Stimulated activated CD4-positive, alpha-beta T cell treated with anti-CD3 and anti-CD28 coated beads, Interleukin-1b, Interleukin-23, amount 100 ng/mL, for 1 hour (primary cell): ENCODE measurements around the gene ATP2B2.

Source experiments
- DNase-seq, 2 donors: peaks; one replicate each; pipeline ENCODE4 v3.0.0-alpha.2; 2020; ENCODE audit warnings: low read depth in 2 of 2

The ATP2B2 gene

GRCh38 chr3:10469441-10470119, 35.8 kb downstream of the ATP2B2 start:
- no peak for DNase-seq

- DNase-seq = no peak
Measured at GRCh38 chr3:10468613-10469354, 36.6 kb downstream of the ATP2B2 start.

GRCh38 chr3:10467904-10468612, 37.3 kb downstream of the ATP2B2 start:
- DNase-seq = no peak

- no peak for DNase-seq
Measured at GRCh38 chr3:10467204-10467603, 38.2 kb downstream of the ATP2B2 start.

- DNase-seq = no peak
Measured at GRCh38 chr3:10466186-10466585, 39.2 kb downstream of the ATP2B2 start.

GRCh38 chr3:10465161-10465560, 40.2 kb downstream of the ATP2B2 start:
- no peak for DNase-seq

GRCh38 chr3:10463533-10464434, 41.6 kb downstream of the ATP2B2 start:
- no peak for DNase-seq

- DNase-seq = no peak
Measured at GRCh38 chr3:10462641-10463532, 42.5 kb downstream of the ATP2B2 start.

- no peak for DNase-seq
Measured at GRCh38 chr3:10460951-10461545, 44.3 kb downstream of the ATP2B2 start.

- peak in 1 of 2 donors; percentile 2 for DNase-seq
Measured at GRCh38 chr3:10459954-10460754, 45.2 kb downstream of the ATP2B2 start.

GRCh38 chr3:10457560-10457959, 47.8 kb downstream of the ATP2B2 start:
- DNase-seq = no peak

- no peak for DNase-seq
Measured at GRCh38 chr3:10456981-10457380, 48.4 kb downstream of the ATP2B2 start.

- DNase-seq = no peak
Measured at GRCh38 chr3:10455545-10455914, 49.9 kb downstream of the ATP2B2 start.

GRCh38 chr3:10454907-10455544, 50.4 kb downstream of the ATP2B2 start:
- no peak for DNase-seq

GRCh38 chr3:10453431-10454163, 51.8 kb downstream of the ATP2B2 start:
- no peak for DNase-seq

GRCh38 chr3:10450494-10451440, 54.6 kb downstream of the ATP2B2 start:
- no peak for DNase-seq

GRCh38 chr3:10449436-10449835, 56.0 kb downstream of the ATP2B2 start:
- no peak for DNase-seq
